CD1c-positive myeloid dendritic cell (primary cell): ENCODE measurements around the gene NRDC.
"Not testable (repeated sequence)": the region's sequence is repeated elsewhere in the genome, so short reads cannot be mapped to it uniquely, and the experiment has no call there.

Experiments
- DNase-seq: peaks from one replicate; pipeline ENCODE4 v3.0.0-alpha.2; 2016; ENCODE audit errors: extremely low spot score

The NRDC gene

DNA sequence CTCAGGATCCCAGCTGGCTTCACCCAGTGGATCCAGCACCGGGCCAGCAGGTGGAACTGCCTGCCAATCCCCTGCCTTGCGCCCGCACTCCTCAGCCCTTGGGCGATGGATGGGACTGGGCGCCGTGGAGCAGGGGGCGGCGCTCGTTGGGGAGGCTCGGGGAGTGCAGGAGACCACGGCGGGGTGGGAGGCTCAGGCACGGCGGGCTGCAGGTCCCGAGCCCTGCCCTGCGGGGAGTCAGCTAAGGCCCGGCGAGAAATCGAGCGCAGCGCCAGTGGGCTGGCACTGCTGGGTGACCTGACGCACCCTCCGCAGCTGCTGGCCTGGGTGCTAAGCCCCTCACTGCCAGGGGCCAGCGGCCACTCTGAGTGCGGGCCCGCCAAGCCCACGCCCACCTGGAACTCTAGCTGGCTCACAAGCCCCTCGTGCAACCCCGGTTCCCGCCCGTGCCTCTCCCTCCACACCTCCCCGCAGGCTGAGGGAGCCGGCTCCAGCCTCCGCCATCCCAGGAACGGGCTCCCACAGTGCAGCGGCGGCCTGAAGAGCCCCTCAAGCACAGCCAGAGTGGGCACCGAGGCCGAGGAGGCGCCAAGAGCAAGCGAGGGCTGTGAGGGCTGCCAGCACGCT is 31.1 kb downstream of the NRDC start:
- no peak for DNase-seq

DNA sequence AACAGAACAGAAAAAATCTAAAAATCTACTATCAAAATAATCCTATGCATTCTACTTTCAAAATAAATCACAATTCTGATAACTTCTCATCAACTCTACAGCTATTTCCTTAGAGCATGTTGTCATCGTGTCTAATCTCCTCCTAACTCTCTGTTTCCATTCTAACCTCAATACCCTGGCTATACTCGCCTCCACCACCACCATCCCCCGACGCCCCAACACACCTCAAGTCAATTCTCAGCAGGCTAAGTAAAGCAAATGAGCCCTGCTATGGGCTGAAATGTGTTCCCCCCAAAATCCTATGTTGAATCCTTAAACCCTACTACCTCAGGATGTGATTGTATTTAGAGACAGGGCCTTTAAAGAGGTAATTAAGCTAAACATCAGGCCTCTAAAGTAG is 34.6 kb downstream of the NRDC start:
- DNase-seq = no peak

GRCh38 chr1:51842261-51842660 is 36.3 kb downstream of the NRDC start:
- no peak for DNase-seq

GRCh38 chr1:51840743-51841461 is 37.6 kb downstream of the NRDC start:
- no peak for DNase-seq

DNA sequence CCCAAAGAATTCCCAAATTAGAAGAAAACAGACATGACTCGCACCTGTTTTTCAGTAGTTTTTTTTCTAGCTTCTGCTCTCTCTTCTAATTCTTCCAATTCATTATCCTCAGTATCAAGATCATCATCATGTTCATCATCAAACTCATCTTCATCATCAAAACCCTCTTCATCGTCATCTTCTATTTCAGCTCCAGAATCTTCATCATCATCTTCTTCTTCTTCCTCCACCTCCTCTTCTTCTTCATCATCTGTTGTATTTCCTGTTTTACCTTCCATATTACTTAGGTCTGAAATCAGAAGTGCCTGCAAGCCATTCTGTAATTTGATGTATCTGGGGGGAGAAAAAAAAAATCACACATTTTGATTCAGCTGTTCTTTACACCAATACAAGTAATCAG is 38.3 kb downstream of the NRDC start:
- no peak for DNase-seq

- DNase-seq = no peak
Measured at GRCh38 chr1:51839094-51839493, 39.4 kb downstream of the NRDC start.

DNA sequence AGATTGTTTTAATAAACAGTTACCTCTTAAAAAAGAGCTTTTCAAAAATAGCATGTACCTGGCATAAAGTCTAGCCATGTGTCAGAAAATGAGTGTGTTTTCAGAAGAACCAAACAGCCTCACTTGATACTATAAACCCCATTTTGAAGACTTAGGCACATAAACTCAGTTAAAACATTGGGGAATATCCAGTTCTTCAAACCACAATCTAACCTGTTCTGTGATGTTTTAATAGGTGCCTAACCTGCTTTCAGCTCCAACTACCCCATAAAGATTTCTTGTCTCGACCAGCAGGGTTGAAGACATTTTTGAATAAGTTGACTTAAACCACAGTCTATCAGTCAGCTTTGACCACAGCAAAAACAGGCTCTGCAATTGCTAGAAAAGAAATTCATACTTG is 41.3 kb downstream of the NRDC start:
- no peak for DNase-seq

GRCh38 chr1:51833700-51834099 is 44.8 kb downstream of the NRDC start:
- no peak for DNase-seq

DNA sequence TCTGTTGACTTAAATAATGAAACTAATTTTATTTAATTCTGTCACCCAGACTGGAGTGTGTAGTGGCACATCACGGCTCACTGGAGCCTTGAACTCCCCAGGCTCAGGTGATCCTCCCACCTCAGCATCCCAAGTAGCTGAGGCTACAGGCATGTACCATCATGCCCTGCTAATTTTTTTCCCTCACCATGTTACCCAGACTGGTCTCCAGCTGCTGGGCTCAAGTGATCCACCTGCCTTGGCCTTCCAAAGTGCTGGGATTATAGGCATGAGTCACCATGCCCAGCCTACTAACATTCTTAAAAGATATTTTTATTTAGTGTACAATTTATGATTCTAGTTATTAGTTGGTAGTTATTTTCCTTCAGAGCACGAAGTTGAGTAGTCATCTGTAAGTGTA is 49.5 kb downstream of the NRDC start:
- DNase-seq = no peak

GRCh38 chr1:51819810-51820209 is 58.7 kb downstream of the NRDC start:
- no peak for DNase-seq

DNA sequence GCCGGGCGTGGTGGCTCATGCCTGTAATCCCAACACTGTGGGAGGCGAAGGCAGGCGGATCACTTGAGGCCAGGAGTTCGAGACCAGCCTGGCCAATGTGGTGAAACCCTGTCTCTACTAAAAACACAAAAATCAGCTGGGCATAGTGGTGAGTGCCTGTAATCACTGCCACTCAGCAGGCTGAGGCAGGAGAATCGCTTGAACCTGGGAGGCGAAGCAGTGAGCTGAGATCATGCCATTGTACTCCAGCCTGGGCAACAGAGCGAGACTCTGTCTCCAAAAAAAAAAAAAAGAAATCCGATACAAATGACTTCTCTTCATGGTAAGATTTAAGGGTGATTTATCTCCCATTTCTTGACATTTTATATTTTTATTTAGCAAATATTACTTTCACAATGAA is 59.5 kb downstream of the NRDC start:
- not testable (repeated sequence) for DNase-seq

DNA sequence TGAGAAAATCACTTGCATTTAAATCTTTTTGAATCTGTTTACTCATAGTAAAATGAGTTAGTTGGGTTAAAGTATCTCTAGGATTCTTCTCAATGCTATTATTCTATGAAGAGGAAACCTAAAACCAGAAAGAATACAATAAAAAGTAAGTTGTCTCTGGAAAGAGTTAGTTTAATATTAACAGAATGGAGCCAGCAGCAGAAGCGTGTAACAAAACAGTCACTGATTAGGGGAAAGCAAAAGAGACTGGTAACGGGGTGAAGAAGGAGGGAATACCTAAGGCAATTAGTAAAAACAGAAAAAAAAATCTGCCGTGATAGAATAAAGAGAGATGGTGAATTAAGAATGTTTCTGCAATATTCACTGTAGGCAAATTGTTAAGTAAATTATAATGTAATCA is 60.0 kb downstream of the NRDC start:
- no peak for DNase-seq

- no peak for DNase-seq
Measured at GRCh38 chr1:51814513-51814912, 64.0 kb downstream of the NRDC start.

DNA sequence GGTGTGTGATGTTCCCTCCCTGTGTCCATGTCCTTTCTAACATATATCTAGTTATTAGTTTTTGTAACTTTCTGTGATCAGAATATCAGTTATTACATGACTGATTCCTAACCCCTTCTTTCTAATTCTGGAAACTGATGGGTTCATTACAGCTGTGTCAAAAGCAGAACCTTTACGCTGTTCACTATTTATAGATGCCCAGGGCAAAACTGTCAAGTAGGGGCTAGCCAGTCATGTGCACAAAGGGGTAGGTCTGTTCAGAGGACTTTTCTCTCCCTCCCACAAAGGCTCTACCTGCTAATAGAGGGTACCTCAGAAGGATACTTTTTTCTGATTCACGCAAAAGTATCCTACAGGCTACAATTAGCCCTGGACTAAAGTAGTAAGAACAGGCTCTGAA is 79.2 kb downstream of the NRDC start:
- DNase-seq = no peak

DNA sequence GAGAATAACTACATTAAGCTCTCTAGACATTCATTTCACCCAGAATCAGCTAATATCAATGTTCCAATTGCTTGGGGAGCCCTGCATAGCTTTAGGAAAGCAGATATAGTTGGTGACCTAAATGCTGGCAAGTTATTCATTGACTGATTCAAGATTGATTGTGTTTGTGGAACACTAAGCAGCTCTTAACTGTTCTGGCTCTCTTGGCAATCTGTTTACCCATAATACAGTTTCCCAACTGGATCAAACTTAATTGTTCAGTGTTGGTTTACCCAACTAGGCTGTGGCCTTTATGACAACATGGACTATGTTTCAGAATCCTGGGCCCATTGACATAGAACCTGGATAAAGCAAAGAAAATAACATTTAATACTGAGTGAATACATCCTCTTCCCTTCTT is 83.7 kb downstream of the NRDC start:
- no peak for DNase-seq

GRCh38 chr1:51794260-51794659 is 84.3 kb downstream of the NRDC start:
- DNase-seq = no peak

- peak; percentile 46 for DNase-seq
Measured at GRCh38 chr1:51792864-51793263, 85.7 kb downstream of the NRDC start.

DNA sequence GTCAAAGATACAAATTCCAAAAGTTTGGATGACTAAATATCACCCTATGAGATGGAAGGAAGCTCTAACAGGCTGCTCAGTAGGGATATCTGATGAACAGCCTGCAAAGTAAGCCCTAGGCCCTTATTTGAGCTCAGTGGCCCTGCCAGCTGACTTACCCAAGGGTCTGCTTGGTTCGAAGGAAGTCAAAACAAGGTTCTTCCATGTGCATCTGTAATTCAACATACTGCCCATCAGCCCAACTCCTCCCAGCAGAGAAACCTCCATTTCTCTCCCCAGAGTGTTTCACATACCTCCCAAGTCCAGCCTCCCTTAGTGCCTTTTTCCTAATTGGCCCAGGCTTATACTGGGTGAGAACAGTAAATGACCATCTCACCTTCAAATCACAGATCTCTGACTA is 86.6 kb downstream of the NRDC start:
- DNase-seq = no peak

GRCh38 chr1:51790385-51790784 is 88.1 kb downstream of the NRDC start:
- no peak for DNase-seq

GRCh38 chr1:51789342-51789741 is 89.2 kb downstream of the NRDC start:
- DNase-seq = no peak

DNA sequence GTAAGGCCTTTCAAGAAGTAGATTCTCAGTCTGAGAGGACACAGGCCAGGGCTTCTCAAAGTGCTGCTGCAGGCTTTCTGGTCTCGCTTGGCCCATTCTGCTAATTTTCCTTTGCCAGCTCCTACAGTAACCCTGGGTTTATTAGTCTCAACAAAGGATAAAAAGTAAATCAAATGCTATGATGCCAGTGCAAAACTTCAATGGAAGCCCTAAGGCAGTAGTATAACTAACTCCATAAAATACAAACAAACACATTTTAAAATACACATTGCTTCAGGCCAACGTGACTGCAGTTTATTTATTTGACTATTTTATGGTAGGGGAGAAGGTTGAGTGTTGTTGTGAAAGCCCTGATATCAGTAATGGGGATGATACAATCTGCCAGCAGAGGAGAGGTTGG is 89.6 kb downstream of the NRDC start:
- no peak for DNase-seq

GRCh38 chr1:51784997-51785421 is 93.5 kb downstream of the NRDC start:
- DNase-seq = no peak

GRCh38 chr1:51780927-51781326 is 97.6 kb downstream of the NRDC start:
- DNase-seq = no peak

DNA sequence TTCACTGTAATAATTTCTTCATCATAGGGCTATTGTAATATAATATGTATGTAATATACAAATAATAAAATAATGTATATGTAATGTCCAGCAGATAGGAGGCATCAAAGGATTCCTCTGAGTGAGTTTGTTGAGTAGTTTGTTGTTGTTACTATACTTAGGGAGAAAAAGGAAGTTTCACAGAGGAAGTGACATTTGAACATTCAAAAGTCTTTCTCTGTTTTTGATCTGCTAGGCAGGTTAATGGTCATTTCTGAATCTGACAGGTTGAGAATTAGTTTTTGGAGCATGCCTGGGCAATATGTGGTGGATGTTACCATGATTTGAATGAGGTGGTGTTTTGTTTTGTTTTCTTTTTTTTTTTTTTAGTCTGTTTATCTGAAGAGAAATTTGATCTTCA is 102.1 kb downstream of the NRDC start:
- peak; percentile 24 for DNase-seq
